HCT116 (cell line): Measurements from ENCODE around the gene CD96. TPM values are rescaled to one million over a fixed set of nuclear protein-coding genes. Genes with fewer than 3 reads are reported as not detected.

ENCODE experiments used
- ATAC-seq: fragments of 200-7000 bp; cut with Tn5 transposase; 2 replicates; pipeline ENCODE4 v1.9.1; 2020; ENCODE audit warnings: mild to moderate bottlenecking, moderate library complexity
- BruUV-seq: library from RNA; stranded (reverse); fragments of 400-500 nt; replicated peaks from 2 replicates; lab custom pipeline; 2021; lab: Mats Ljungman, UMichigan
- CTCF ChIA-PET: fragments of 300-600 bp; sonication (Branson Sonifier 250); formaldehyde crosslinking; loops from one replicate; lab custom pipeline; 2021; ENCODE audit warnings: antibody characterized with exemption; lab: Charles Lee
- POLR2A ChIA-PET: fragments of 300-600, 350-600 bp; sonication (Branson Sonifier 250); formaldehyde crosslinking; loops from one replicate; lab custom pipeline; 2021; ENCODE audit warnings: antibody characterized with exemption; lab: Charles Lee
- RAD21 ChIA-PET, 2 experiments: fragments of 300-600 bp; sonication (Branson Sonifier 250); formaldehyde crosslinking; loops; one replicate each; lab custom pipeline; 2023; ENCODE audit warnings: low total read pairs in 2 of 2; ENCODE audit not compliant: uncharacterized antibody in 2 of 2, unreplicated experiment in 2 of 2, low non-redundant PET in 1 of 2; lab: Charles Lee
- DNase-seq: peaks from one replicate; pipeline ENCODE4 v3.0.0-alpha.2; 2010; ENCODE audit warnings: low read depth, low spot score
- H2AFZ ChIP-seq: fragments of 200-600 bp; shearing (Covaris generic), sonication (generic); 2 replicates; pipeline ENCODE4 v1.6.1; 2017; ENCODE audit warnings: low read depth, mixed run types, mixed read lengths, antibody characterized with exemption, low read length; ENCODE audit not compliant: poor library complexity, severe bottlenecking
- H3K27ac ChIP-seq: 2 replicates; pipeline ENCODE4 v1.5.1; 2012; ENCODE audit warnings: low read depth, low read length
- H3K27me3 ChIP-seq: fragments of 200-600 bp; sonication (generic); 2 replicates; pipeline ENCODE4 v1.6.1; 2016; ENCODE audit warnings: mixed run types, low read length, mixed read lengths; ENCODE audit not compliant: insufficient read depth
- H3K36me3 ChIP-seq, 2 experiments: fragments of 200-500 bp in 1 of 2; fragments of 200-600 bp in 1 of 2; sonication (Bioruptor generic) in 1 of 2; sonication (generic) in 1 of 2; 2 replicates each; pipeline versions ENCODE4 v1.5.1 to v1.6.1; 2014 to 2016; ENCODE audit warnings: low read length in 2 of 2, inconsistent platforms in 1 of 2, mixed read lengths in 1 of 2, mixed run types in 1 of 2; ENCODE audit not compliant: insufficient read depth in 2 of 2, control insufficient read depth in 1 of 2
- H3K4me1 ChIP-seq, 2 experiments: fragments of 200-600 bp in 1 of 2; sonication (generic) in 1 of 2; 2 replicates each; pipeline versions ENCODE4 v1.5.1 to v1.6.1; 2012 to 2017; ENCODE audit warnings: low read length in 2 of 2, inconsistent platforms in 1 of 2, mild to moderate bottlenecking in 1 of 2, mixed read lengths in 1 of 2, mixed run types in 1 of 2, moderate library complexity in 1 of 2; ENCODE audit not compliant: insufficient read depth in 2 of 2, control insufficient read depth in 1 of 2
- H3K4me2 ChIP-seq: fragments of 200-600 bp; sonication (generic); 2 replicates; pipeline ENCODE4 v1.6.1; 2017; ENCODE audit warnings: mixed run types, low read length, mixed read lengths
- H3K4me3 ChIP-seq, 2 experiments: fragments of 200-600 bp in 1 of 2; sonication (generic) in 1 of 2; replicated peaks in 1 of 2; 2 replicates each; pipeline ENCODE4 v1.5.1; 2011 to 2016; ENCODE audit warnings: low read length in 2 of 2, control low read depth in 1 of 2, low read depth in 1 of 2, mild to moderate bottlenecking in 1 of 2, mixed read lengths in 1 of 2, mixed run types in 1 of 2
- H3K79me2 ChIP-seq: fragments of 200-600 bp; sonication (generic); 2 replicates; pipeline ENCODE4 v1.6.1; 2017; ENCODE audit warnings: mild to moderate bottlenecking, mixed run types, low read length, moderate library complexity, mixed read lengths; ENCODE audit not compliant: insufficient read depth
- H3K9ac ChIP-seq: fragments of 200-600 bp; sonication (generic); 2 replicates; pipeline ENCODE4 v1.6.1; 2016; ENCODE audit warnings: low read length, mixed read lengths
- H3K9me2 ChIP-seq: fragments of 200-600 bp; sonication (generic), shearing (Covaris generic); 2 replicates; pipeline ENCODE4 v1.6.1; 2017; ENCODE audit warnings: mixed run types, mild to moderate bottlenecking, moderate library complexity; ENCODE audit not compliant: insufficient read depth
- H3K9me3 ChIP-seq, 2 experiments: fragments of 200-500 bp in 1 of 2; fragments of 200-600 bp in 1 of 2; sonication (Bioruptor generic) in 1 of 2; sonication (generic) in 1 of 2; 2 replicates each; pipeline ENCODE4 v1.6.1; 2014 to 2017; ENCODE audit warnings: low read length in 2 of 2, mixed read lengths in 2 of 2, inconsistent platforms in 1 of 2, low read depth in 1 of 2, mild to moderate bottlenecking in 1 of 2, mixed run types in 1 of 2, moderate library complexity in 1 of 2; ENCODE audit not compliant: control insufficient read depth in 1 of 2, insufficient read depth in 1 of 2
- H4K20me1 ChIP-seq: fragments of 200-600 bp; sonication (generic), shearing (Covaris generic); 2 replicates; pipeline ENCODE4 v1.6.1; 2017; ENCODE audit warnings: mixed run types, mild to moderate bottlenecking, moderate library complexity; ENCODE audit not compliant: insufficient read depth
- ATF3 ChIP-seq: IDR thresholded peaks from 2 replicates; pipeline ENCODE4 v1.6.1; 2012
- EZH2 ChIP-seq: fragments of 200-600 bp; sonication (generic); IDR thresholded peaks from 2 replicates; pipeline ENCODE4 v1.6.1; 2017; ENCODE audit warnings: antibody characterized with exemption, mixed run types
- ZFX ChIP-seq: fragments of 450-650 bp; IDR thresholded peaks from 2 replicates; pipeline ENCODE4 v1.6.1; 2017
- intact Hi-C: fragments of 100-400 bp; cut with micrococcal nuclease; formaldehyde crosslinking; loops from 2 replicates; pipeline ENCODE4 v1.10.0; 2022
- total RNA-seq: library from RNA; stranded (reverse); gene quantifications from one replicate; pipeline ENCODE4 v1.2.1, GENCODE V29; 2021; ENCODE audit not compliant: unreplicated experiment
- TF ChIP-seq, protein P1 (sequence below), 3 experiments: fragments of 200-600 bp in 1 of 3; sonication (generic) in 1 of 3; IDR thresholded peaks in 2 of 3; conservative IDR thresholded peaks in 1 of 3; 2 replicates each; pipeline ENCODE4 v1.5.1; 2012 to 2017; ENCODE audit warnings: low read depth in 2 of 3, low read length in 2 of 3, antibody characterized with exemption in 1 of 3, borderline replicate concordance in 1 of 3, control low read depth in 1 of 3, mild to moderate bottlenecking in 1 of 3, mixed read lengths in 1 of 3, mixed run types in 1 of 3, moderate library complexity in 1 of 3; ENCODE audit not compliant: insufficient read depth in 1 of 3

The CD96 gene
- total RNA-seq, 1 experiment from 2014 or later, result 0.42 TPM

DNA sequence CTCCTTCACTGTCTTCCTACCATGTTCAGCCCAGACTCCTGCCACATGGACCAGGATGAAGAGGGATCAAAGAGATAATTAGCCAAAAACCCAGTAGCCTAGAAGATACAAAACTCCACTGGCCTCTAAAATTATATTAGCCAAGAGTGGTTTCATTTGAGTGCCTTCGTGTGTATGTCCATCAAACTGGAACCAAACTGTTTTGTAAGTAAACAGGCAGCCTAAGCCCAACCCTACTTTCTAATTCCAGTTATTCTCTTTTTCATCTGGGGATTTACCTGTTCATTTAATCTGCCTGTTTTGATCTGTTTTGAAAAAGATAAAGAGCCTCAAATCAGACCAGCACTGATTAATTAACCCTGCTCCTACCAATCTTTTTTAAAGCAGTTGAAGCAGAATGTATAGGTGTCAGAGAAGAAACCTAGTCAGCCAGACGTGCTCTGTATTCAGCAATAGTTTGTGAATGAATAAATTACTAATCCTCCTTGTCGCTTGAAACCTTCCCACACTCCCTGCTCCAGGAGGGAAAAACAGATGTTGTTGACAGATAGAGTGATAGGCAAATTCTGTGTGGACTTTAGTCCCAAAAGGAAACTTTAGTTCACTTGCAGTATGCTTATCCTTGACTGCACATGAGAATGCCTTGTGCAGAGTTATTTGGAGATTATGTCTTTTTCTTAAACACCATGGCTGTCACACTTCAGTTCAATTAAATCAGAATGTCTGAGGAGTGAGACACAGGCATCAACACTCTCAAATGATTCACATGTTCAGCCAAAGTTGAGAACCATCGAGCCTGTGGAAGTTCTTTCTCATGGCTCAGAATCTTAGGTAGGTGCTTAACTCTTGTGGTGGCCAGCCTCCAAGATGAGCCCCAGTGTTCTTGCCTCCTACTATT is 108.6 kb downstream of the CD96 start:
- no peak for DNase-seq
- ChIA-PET RAD21 (no interaction called here), CTCF (no interaction called here), POLR2A (no interaction called here)
- no peak overlapping the region for H3K27ac ChIP-seq
- no peaks in the 10 kb centered on the region for H3K9me2 ChIP-seq
- no peaks in the 10 kb centered on the region for H3K27me3 ChIP-seq
- ATAC-seq, result no peak
- no peaks in the 10 kb centered on the region for H3K9me3 ChIP-seq
- no peak overlapping the region for H3K4me3 ChIP-seq
- H3K36me3 ChIP-seq, result no peaks in the 10 kb centered on the region
- no peaks in the 10 kb centered on the region for H3K4me1 ChIP-seq
- no peaks in the 10 kb centered on the region for H4K20me1 ChIP-seq
- no peak overlapping the region for H3K4me2 ChIP-seq
- intact Hi-C loops, result no loop called here
- no peak overlapping the region for H2AFZ ChIP-seq
- H3K9ac ChIP-seq, result no peak overlapping the region
- TF ChIP-seq ZFX (no peak), ATF3 (no peak), EZH2 (no peak)
- TF ChIP-seq, protein P1, sequence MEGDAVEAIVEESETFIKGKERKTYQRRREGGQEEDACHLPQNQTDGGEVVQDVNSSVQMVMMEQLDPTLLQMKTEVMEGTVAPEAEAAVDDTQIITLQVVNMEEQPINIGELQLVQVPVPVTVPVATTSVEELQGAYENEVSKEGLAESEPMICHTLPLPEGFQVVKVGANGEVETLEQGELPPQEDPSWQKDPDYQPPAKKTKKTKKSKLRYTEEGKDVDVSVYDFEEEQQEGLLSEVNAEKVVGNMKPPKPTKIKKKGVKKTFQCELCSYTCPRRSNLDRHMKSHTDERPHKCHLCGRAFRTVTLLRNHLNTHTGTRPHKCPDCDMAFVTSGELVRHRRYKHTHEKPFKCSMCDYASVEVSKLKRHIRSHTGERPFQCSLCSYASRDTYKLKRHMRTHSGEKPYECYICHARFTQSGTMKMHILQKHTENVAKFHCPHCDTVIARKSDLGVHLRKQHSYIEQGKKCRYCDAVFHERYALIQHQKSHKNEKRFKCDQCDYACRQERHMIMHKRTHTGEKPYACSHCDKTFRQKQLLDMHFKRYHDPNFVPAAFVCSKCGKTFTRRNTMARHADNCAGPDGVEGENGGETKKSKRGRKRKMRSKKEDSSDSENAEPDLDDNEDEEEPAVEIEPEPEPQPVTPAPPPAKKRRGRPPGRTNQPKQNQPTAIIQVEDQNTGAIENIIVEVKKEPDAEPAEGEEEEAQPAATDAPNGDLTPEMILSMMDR (IDR thresholded peaks at IDR 0.05 in 2 of 3, conservative IDR thresholded peaks at IDR 0.05 in 1 of 3; ENCODE audit: borderline replicate concordance in 1 of 3, insufficient read depth in 1 of 3, low read depth in 2 of 3, low read length in 2 of 3), result no peak
- H3K79me2 ChIP-seq, result no peaks in the 10 kb centered on the region
- BruUV-seq, result no TSS peak
